Measurements from ENCODE around the gene PPP2R3A.
"Not testable (repeated sequence)": the region's sequence is repeated elsewhere in the genome, so short reads cannot be mapped to it uniquely, and the experiment has no call there.

The PPP2R3A gene

DNA sequence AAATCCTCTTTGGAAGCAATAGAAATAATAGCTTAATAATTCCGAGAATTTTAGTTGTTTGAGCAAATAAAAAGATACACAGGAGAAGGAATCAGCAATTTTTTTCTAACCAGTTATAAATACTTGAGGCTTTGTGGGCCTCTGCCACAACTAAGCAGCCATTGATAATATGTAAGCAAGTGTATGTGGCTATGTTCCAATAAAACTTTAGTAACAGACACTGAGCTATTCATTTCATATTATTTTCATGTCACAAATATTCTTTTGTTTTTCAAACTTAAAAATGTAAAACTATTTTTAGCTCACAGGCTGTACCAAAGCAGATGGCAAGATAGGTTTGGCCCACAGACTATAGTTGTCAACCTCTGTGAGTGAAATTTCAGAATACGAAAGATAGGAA, 145.0 kb downstream of the PPP2R3A start:
- no peak for DNase-seq

DNA sequence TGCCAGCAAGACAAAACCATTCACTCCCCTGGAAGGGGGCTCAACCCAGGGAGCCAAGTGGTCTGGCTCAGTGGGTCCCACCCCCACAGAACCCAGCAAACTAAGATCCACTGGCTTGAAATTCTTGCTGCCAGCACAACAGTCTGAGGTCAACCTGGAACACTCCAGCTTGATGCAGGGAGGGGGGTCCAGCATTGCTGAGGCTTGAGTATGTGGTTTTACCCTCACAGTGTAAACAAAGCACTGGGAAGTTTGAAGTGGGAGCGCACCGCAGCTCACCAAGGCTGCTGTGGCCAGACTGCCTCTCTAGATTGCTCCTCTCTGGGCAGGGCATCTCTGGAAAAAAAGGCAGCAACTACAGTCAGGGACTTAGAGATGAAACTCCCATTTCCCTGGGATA, 148.9 kb downstream of the PPP2R3A start:
- DNase-seq: no peak

DNA sequence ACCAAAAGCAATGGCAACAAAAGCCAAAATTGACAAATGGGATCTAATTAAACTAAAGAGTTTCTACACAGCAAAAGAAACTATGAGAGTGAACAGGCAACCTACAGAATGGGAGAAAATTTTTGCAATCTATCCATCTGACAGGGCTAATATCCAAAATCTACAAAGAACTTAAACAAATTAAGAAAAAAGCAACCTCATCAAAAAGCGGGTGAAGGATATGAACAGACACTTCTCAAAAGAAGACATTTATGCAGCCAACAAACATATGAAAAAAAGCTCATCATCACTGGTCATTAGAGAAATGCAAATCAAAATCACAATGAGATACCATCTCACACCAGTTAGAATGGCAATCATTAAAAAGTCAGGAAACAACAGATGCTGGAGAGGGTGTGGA, 153.8 kb downstream of the PPP2R3A start:
- DNase-seq: not testable (repeated sequence)

DNA sequence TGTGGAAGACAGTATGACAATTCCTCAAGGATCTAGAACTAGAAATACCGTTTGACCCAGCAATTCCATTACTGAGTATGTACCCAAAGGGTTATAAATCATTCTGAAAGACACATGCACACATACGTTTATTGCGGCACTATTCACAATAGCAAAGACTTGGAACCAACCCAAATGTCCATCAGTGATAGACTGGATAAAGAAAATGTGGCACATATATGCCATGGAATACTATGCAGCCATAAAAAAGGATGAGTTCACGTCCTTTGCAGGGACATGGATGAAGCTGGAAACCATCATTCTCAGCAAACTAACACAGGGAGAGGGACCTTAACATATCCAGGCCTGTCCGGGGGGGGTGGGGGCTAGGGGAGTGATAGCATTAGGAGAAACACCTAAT, 154.3 kb downstream of the PPP2R3A start:
- DNase-seq: not testable (repeated sequence)

DNA sequence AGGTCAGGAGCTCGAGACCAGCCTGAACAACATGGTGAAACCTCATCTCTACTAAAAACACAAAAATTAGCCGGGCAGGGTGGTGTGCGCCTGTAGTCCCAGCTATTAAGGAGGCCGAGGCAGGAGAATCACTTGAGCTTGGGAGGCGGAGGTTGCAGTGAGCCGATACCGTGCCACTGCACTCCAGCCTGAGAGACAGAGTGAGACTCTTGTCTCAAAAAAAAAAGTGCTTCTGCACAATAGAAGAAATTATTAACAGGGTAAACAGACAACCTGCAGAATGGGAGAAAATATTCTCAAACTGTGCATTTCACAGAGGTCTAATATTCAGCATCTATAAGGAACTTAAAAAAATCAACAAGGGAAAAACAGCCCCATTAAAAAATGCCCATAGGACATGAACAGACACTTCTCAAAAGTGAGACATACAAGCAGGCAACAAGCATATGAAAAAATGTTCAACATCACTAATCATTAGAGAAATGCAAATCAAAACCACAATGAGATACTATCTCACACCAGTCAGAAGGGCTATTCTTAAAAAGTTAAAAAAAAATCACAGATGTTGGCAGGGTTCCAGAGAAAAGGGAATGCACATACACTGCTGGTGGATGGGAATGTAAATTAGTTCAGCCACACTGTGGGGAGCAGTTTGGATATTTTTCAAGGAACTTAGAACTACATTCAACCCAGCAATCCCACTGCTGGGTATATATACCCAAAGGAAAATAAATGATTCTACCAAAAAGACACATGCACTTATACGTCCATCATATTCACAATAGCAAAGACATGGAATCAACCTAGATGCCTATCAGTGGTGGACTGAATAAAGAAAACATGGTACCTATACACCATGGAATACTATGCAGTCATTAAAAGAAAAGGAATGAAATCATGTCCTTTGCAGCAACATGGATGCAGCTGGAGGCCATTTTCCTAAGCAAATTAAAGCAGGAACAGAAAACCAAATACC, 155.1 kb downstream of the PPP2R3A start:
- DNase-seq: no peak

DNA sequence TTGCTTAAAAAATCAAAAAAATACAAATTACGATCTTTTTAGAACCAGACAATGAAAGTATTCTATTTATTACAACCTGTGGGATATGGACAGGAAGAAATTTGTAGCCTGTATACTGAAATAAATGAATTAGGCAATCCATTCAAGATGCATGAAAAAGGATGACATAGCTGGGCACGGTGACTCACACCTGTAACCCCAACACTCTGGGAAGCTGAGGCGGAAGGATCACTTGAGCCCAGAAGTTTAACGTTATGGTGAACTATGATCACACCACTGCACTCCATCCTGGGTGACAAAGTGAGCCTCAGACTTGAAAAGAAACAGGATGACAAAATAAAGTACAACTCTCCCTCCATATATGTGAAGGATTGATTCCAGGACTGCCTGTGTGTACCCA, 156.5 kb downstream of the PPP2R3A start:
- no peak for DNase-seq

DNA sequence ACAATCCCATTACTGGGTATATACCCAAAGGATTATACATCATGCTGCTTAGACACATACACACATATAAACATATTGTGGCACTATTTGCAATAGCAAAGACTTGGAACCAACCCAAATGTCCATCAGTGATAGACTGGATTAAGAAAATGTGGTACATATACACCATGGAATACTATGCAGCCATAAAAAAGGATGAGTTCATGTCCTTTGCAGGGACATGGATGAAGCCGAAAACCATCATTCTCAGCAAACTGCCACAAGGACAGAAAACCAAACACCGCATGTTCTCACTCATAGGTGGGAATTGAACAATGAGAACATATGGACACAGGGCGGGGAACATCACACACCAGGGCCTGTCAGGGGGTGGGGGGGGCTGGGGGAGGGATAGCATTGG, 166.1 kb downstream of the PPP2R3A start:
- DNase-seq: not testable (repeated sequence)

DNA sequence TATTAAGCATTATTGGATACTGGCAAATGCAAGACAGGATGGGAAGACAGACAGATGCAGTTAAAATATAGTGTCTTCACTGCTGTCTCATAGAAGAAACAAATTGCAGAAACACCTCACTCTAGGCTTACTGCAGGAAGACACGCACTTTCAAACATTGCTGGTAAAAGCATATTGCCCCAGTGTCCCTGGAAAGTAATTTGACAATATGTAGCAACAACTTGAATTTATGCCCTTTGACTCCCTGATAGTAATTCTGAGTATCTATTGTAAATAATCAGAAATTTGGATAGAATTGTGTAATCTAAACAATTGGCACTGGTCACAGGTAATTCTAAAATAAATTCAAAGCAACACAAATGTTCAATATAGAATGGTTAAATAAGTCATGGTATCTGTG, 168.6 kb downstream of the PPP2R3A start:
- DNase-seq: no peak

DNA sequence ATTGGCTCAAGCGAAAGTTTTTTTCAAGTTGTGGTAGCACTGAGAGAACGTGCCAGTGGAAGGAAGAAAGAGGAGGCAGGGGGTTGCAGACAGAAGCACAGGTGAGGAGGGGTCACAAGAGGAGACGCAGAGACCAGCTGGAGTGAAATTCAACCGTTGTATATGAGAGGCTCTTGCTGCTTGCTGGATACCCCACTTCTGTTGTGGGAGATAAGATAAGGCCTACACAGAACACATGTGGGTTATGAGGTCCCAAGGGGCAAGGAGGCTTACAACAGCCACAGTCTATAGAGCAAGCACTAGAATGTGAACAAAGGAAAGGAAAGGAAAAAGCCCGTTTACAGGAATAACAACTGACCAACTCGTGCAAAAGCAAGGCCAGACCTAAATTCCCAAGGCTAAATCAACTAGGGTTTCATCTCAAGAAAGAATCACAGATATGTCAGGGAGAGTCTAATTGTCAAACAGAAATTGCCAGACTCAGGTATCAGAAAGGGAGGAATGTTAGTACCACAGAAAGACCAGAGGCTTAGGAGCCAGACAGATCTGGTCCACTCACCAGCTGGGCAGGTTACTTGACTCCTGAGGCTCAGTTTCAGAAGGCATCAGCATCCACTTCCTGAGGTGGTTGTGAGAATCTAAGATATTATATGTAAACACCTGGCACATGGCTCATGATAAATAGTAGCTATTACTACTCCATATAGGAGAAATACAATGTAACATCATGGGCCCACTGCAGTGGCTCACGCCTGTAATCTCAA, 169.7 kb downstream of the PPP2R3A start:
- DNase-seq: no peak

DNA sequence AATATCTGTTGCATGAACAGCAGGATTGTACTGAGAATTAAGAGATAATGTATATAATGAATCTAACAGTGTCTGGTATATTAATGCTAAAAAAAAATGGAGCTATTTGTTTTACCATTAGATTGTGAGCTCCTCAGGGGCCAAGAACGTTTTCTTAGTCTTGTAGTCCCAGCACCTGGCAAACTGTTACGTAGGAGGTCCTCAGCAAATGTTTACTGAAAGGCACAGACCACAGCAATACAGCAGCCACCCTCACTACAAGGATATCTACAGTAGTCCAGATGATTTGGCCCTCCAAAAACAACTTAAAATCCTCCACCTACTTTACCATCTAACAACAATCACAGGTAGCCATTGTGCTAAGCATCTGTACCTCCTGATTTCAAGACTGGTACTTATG, 170.9 kb downstream of the PPP2R3A start:
- no peak for DNase-seq

DNA sequence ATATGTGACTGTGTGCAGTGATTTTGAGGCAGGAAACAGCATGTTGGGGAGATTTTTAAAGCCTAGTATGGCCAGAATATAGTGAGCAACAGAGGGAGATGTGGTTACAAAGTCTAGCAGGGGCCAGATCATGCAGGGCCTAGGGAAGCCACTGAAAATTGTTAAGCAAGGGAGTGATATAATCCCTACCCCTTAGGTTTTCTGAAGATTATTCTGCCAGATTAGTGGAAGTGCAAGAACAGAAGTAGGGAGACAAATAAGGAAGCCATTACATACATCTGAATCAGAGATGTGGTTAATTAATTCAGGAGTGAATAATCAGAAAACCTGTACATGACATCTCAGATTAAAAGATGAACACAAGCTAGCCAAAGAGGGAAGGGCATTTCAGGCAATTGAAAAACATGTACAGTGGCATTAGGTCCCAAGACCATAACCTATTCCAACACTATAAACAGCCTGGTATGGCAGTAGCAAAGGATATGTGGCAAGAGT, 175.8 kb downstream of the PPP2R3A start:
- no peak for DNase-seq

DNA sequence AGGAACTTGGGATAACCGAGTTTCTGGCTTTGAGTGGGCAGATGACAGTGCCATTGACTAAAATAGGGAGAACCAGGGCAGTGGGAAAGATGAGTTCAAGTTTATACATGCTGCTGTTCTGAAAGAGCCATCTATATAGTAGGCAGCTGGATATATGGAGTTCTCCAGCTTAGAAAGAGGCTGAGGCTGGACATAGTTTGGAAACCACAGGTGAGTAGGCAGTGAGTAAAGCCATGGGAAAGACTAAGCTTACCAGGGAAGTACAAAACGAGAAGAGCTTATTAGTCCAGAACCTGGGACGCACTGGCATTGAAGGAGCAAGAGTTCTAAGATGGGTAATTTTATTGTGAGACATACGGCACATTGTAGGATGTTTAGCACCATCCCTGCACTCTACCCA, 176.4 kb downstream of the PPP2R3A start:
- DNase-seq: no peak

DNA sequence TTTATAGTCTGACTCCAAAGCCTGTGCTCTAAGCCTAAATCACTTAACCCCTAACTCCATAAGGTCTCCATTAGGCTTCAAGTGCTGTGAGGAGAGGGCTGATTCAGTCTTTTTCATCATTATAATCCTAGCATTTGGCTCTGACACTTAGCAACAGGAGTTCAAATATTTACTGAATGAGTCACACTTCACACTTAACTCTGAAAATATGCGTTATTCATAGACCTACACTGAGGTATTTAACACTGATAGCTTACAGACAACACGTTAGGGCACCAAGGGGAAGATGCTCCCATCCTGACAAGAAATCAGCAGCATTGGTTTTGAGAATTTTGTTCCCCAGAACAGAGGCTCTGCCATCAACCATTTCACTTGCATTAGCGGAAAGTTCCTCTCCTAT, 177.1 kb downstream of the PPP2R3A start:
- no peak for DNase-seq

DNA sequence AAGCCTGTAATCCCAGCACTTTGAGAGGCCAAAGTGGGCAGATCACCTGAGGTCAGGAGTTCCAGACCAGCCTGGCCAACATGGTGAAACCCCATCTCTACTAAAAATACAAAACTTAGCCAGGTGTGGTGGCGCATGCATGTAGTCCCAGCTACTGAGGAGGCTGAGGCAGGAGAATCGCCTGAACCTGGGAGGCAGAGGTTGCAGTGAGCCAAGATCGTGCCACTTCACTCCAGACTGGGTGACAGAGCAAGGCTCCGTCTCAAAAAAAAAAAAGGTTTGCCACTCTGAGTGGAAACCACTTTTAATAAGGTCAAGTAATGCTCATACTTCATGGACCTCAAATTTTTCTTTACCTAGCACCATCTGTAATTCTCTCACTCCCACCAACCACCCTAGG, 178.9 kb downstream of the PPP2R3A start:
- not testable (repeated sequence) for DNase-seq

DNA sequence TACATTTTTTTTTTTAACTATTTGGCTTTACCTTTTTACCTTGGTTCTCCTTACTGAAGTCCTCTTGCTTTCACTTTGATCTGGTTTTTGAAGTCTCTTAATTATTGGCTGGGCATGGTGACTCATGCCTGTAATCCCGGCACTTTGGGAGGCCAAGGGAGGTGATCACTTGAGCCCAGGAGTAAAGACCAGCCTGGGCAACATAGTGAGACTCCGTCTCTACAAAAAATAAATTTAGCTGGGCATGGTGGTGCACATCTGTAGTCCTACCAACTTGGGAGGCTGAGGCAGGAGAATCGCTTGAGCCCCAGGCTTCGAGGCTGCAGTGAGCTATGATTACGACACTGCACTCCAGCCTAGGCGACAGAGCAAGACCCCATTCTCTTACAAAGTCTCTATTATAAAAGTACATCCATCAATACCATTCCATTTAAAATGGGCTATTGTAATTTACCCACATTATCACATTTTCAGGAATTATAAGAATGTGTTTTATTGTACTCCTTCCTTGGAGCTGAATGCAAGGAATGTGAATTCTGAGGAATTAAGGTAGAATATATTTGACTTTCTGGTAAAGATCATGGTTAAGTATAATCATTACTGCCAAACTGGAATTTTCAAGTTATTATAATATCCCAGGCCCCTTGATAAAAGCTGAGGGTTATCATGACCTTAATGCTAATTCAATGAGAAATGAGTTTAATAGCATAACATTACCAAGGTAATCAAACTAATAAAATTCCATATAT, 181.6 kb downstream of the PPP2R3A start:
- no peak for DNase-seq

DNA sequence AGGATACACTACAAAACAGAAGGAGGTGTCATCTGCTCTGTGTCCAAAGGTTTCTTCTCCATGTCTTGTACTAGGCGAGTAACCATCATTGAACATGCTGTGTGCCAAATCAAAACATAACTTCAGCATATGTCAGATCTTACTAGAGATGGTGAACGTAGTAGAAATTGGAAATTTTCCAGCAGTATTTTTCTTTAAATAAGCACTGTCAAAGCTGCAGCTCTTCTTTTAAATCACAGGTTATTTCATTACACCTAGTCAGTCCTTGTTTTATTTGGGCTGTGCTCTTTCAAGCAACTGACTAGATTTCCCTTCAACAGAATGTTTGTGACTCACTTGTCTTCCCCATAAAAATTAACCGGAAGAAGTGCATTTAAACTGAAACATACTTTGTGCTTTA, 184.1 kb downstream of the PPP2R3A start:
- no peak for DNase-seq

DNA sequence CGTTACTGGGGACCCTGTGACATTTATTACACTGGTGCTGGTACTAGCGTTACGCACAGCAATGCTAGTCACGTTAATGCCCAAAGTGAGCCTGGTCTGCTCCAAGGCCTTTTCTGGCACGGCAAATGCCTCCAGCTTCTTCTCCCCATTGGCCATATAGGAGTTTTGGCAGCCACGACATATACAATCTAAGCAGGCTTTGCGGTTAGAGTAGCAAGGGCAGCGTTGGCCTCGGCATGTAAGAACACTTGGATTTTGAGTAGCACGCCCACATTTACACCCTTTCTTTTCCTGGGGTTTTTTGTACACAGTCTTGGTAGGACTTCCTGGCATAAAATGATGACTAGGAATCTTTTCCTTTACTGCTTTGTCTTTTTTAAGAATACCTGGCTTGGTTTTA, 185.7 kb downstream of the PPP2R3A start:
- DNase-seq: no peak

DNA sequence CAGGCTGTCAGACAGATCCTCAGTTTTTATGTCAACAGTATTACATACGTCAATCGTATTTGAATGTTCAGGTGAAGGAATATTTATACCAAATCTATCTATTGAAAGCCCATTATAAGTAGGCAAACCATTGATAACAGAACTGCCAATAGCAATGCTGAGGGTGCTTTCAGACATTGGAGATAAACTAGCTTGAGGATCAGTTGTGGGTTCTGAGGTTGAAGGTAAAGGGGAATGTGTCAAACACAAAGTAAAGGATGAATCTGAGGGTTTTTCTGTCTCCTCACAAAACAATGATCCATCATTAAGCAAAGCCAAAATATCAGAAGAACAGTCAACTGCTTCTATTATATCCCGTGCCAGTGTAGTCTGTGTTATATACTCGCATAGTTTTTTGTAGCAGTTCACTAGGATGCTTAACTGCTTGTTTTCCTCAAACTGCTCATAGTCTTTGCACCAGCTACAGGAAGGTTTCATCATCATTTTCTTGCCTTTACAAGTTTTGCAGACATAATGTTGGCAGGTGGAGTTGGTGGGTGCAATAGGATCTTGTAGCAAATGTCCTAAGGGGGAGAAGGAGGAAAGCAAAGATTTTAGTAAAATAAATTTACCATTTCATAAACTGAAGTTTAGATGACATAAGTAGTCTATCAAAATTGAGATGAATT, 186.8 kb downstream of the PPP2R3A start:
- DNase-seq: no peak

DNA sequence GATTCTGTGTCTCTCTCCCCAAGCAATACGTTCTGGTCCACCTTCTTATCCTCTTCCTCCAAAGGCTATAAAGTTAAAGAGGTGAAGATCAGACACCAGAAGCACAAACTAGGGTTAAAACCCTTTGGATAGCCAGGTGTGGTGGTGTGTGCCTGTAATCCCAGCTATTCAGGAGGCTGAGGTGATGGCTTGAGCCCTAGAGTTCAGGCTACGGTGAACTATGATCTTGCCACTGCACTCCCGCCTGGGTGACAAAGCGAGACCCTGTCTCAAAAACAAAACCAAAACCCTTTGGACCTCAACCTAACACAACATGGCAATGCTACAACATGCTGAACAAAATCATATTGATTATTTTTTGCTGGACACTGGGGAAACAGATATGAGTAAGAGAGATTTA, 187.4 kb downstream of the PPP2R3A start:
- DNase-seq: no peak

DNA sequence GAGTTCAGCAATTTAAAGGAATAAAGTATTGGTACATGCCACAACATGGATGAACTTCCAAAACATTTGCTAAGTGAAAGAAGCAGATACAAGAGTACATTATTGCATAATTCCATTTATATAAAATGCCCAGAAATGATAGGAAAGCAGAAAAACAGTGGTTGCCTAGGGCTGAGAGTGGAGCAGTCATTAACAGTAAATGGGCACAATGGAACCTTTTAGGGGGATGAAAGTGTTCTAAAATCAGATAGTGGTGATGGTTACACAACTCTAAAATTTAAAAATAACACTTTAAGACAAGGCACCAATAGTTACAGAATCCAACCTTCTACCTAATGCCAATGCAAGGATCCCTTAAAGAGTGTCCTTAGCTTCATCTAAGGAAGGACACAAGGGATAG, 196.0 kb downstream of the PPP2R3A start:
- DNase-seq: no peak

DNA sequence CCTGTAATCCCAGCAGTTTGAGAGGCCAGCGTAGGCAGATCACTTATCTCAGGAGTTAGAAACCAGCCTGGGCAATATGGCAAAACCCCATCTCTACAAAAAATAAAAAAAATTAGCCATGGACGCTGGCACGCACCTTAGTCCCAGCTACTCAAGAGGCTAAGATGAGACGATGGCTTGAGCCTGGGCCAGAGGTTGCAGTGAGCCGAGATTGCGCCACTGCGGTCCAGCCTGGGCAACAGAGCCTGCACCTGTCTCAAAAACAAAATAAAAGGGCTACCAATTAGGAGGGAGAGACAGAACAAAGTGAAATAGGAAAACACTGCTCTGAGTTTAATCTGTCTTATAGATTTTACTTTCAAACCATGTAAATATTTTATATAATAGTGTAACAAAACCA, 196.8 kb downstream of the PPP2R3A start:
- DNase-seq: no peak

DNA sequence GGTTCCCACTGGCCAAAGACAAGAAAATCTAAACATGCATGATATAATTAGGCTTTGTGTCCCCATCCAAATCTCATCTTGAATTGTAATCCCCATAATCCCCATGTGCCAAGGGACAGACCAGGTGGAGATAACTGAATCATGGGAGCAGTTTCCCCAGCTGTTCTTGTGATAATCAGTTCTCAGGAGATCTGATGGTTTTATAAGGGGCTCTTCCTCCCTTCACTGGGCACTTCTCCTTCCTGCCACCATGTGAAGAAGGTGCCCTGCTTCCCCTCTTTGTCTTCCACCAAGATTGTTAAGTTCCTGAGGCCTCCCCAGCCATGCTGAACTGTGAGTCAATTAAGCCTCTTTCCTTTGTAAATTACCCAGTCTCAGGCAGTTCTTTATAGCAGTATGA, 198.1 kb downstream of the PPP2R3A start:
- not testable (repeated sequence) for DNase-seq

DNA sequence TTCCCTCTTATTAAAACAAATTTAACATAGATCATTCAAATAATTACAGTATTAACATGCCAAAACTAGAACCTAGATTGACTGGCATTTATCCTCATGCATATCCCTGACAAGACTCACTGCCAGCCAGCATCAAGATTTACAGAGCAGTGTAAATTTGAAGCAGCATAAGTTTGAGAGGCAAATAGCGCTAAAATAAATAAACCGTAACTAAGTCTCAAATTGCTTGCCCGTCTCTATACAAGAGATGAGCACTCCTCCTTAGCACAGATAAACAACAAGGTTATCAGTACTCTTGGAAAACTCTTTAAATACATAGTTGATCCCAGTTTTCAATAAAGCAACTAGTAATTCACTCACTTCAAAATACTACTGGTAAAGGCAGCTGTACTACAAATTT, 201.0 kb downstream of the PPP2R3A start:
- no peak for DNase-seq

Data from activated T-cell treated with anti-CD3 and anti-CD28 coated beads, Interleukin-2, amount 50 U/mL, for 48 hours (primary cell).